HL-60 (cell line): ENCODE data around the gene P2RX6.

ENCODE experiments used
- DNase-seq, 2 experiments: peaks; one replicate each; pipeline ENCODE4 v3.0.0-alpha.2; 2010 to 2020; ENCODE audit warnings: low read depth in 1 of 2, low spot score in 1 of 2
- H3K27ac ChIP-seq: fragments of 250-450 bp; sonication (Bioruptor Pico); replicated peaks from 2 replicates; pipeline ENCODE4 v1.5.1; 2020; ENCODE audit warnings: mild to moderate bottlenecking, moderate library complexity
- H3K27me3 ChIP-seq: fragments of 250-450 bp; sonication (Bioruptor Pico); 2 replicates; pipeline ENCODE4 v1.5.1; 2021; ENCODE audit warnings: mild to moderate bottlenecking, moderate library complexity; ENCODE audit not compliant: insufficient read depth, poor library complexity, severe bottlenecking
- H3K4me3 ChIP-seq: replicated peaks from 2 replicates; pipeline ENCODE4 v1.5.1; 2011; ENCODE audit warnings: mild to moderate bottlenecking, control low read depth, low read length; ENCODE audit not compliant: insufficient read depth
- CTCF ChIP-seq: IDR thresholded peaks from one replicate; pipeline ENCODE4 v1.5.1; 2011; ENCODE audit warnings: low read length, control low read depth, inconsistent platforms; ENCODE audit not compliant: insufficient read depth
- GABPA ChIP-seq: IDR thresholded peaks from 2 replicates; pipeline ENCODE4 v1.6.1; 2012; ENCODE audit warnings: low read depth
- POLR2AphosphoS5 ChIP-seq: IDR thresholded peaks from 2 replicates; pipeline ENCODE4 v1.6.1; 2012; ENCODE audit warnings: low read depth
- REST ChIP-seq: IDR thresholded peaks from 2 replicates; pipeline ENCODE4 v1.6.1; 2012; ENCODE audit warnings: low read depth; ENCODE audit not compliant: insufficient replicate concordance
- SPI1 ChIP-seq: IDR thresholded peaks from 2 replicates; pipeline ENCODE4 v1.6.1; 2012; ENCODE audit warnings: low read depth, mild to moderate bottlenecking, borderline replicate concordance

P2RX6 gene

GRCh38 chr22:21030621-21031544 lies 15.9 kb downstream of the P2RX6 start:
- Histone ChIP-seq H3K27me3 (peaks cover 22% of the 10 kb centered on the region), H3K27ac (no peak overlapping the region), H3K4me3 (no peak overlapping the region)
- DNase-seq, result no peak
- no peak for TF ChIP-seq SPI1
- no peak for TF ChIP-seq POLR2AphosphoS5
- no peak for TF ChIP-seq REST
- TF ChIP-seq GABPA, result no peak
- no peak for TF ChIP-seq CTCF

GRCh38 chr22:21031545-21032036 lies 16.6 kb downstream of the P2RX6 start:
- DNase-seq, result no peak
- TF ChIP-seq REST, result no peak
- no peak for TF ChIP-seq CTCF
- no peak for TF ChIP-seq POLR2AphosphoS5
- no peak for TF ChIP-seq SPI1
- TF ChIP-seq GABPA, result no peak
- Histone ChIP-seq H3K4me3 (no peak overlapping the region), H3K27ac (no peak overlapping the region), H3K27me3 (peaks cover 22% of the 10 kb centered on the region)

DNA sequence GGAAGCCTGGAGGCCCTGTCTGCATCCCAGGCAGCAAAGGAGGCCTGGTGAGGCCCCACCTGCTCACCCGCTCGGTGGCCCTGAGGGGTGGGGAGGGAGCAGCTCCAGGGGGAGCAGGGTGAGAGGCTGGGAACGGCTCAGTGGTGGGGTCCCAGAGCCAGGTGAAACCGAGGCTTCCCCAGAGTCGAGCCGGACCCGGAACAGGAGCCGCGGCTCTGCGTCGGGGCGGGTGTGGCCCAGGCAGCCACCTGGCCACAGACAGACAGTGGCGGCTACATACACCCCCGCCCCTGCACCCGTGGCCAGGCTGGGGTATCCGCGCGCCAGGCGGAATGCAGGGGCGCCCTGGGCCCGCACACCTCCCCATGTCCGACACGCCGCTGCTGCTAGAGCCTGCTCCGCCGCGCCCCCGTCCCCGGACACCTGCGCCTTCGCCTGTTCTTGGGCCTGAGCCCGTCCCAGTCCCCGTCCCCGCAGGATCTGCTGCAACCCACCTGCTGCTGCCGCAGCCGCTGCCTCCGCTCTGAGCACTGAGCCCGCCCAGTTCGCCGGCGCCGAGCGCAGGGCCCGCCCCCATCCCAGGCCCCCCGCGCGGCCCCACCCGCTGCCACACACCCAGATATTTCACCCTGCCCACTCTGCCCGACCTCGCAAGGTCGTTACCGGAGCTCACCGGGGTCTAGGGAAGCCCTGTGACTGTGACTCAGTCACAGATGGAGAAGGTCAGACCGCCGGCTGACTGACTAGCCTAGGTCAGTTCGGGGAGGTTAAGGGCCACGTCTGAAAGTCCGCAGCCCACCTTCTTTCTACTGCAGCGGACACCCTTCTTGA lies 17.3 kb downstream of the P2RX6 start, which contains the start of gene SLC7A4:
Gene SLC7A4 (minus strand): TSS at position 525 of the 831 bp plus-strand sequence. CDS start 749 bp downstream, outside the sequence.
- no peak for DNase-seq
- H3K27ac ChIP-seq, result no peak within 1 kb of the TSS
- TF ChIP-seq SPI1 (no peak), REST (no peak), GABPA (no peak), POLR2AphosphoS5 (no peak), CTCF (no peak)
- peaks cover 22% of the 10 kb centered on the region for H3K27me3 ChIP-seq
- H3K4me3 ChIP-seq, result no peak within 1 kb of the TSS
